Progenitor cell of endocrine pancreas (in vitro differentiated cells): ENCODE results near the gene CAVIN4. TPM values are rescaled to one million over a fixed set of nuclear protein-coding genes. Genes with fewer than 3 reads are reported as not detected.
A peak's percentile ranks its signal among the peaks of the same experiment; 100 is the strongest.

ENCODE experiments used
- DNase-seq: peaks from one replicate; pipeline ENCODE4 v3.0.0; 2021; ENCODE audit warnings: low spot score; ENCODE audit not compliant: unreplicated experiment
- H3K27ac Mint-ChIP-seq: 2 replicates; pipeline ENCODE4 v1.8.0; 2021; ENCODE audit warnings: mild to moderate bottlenecking, moderate library complexity, mixed read lengths
- H3K27me3 Mint-ChIP-seq: 2 replicates; pipeline ENCODE4 v1.8.0; 2021; ENCODE audit warnings: mixed read lengths
- H3K36me3 Mint-ChIP-seq: 2 replicates; pipeline ENCODE4 v1.8.0; 2022; ENCODE audit warnings: mixed read lengths; ENCODE audit not compliant: insufficient read depth
- H3K4me1 Mint-ChIP-seq: 2 replicates; pipeline ENCODE4 v1.8.0; 2021; ENCODE audit warnings: low read depth, mixed read lengths
- H3K4me3 Mint-ChIP-seq: 2 replicates; pipeline ENCODE4 v1.8.0; 2021; ENCODE audit warnings: low read depth, mild to moderate bottlenecking, moderate library complexity, mixed read lengths
- H3K9me3 Mint-ChIP-seq: 2 replicates; pipeline ENCODE4 v1.8.0; 2021; ENCODE audit warnings: low read depth, mixed read lengths
- long read RNA-seq: library from polyadenylated mRNA; unstranded; transcript quantifications from one replicate; pipeline ENCODE4 v2.0.0, GENCODE V29; 2020
- total RNA-seq: library from RNA; stranded (reverse); gene quantifications from 2 replicates; pipeline ENCODE4 v1.2.1, GENCODE V29; 2021
- TF ChIP-seq, protein P1 (sequence below): fragments of 200-600 bp; sonication (generic); IDR thresholded peaks from one replicate; pipeline ENCODE4 v1.5.0; 2021; ENCODE audit warnings: antibody characterized with exemption, mild to moderate bottlenecking; ENCODE audit not compliant: unreplicated experiment

CAVIN4 gene, protein sequence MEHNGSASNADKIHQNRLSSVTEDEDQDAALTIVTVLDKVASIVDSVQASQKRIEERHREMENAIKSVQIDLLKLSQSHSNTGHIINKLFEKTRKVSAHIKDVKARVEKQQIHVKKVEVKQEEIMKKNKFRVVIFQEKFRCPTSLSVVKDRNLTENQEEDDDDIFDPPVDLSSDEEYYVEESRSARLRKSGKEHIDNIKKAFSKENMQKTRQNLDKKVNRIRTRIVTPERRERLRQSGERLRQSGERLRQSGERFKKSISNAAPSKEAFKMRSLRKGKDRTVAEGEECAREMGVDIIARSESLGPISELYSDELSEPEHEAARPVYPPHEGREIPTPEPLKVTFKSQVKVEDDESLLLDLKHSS
- total RNA-seq = 14.5 and 18.1 TPM in 2 replicates
- long read RNA-seq, partial matches to known transcripts = 0 of 6 reads
- long read RNA-seq, other reads (novel, unspliced or antisense) = 4 of 6 reads

DNA sequence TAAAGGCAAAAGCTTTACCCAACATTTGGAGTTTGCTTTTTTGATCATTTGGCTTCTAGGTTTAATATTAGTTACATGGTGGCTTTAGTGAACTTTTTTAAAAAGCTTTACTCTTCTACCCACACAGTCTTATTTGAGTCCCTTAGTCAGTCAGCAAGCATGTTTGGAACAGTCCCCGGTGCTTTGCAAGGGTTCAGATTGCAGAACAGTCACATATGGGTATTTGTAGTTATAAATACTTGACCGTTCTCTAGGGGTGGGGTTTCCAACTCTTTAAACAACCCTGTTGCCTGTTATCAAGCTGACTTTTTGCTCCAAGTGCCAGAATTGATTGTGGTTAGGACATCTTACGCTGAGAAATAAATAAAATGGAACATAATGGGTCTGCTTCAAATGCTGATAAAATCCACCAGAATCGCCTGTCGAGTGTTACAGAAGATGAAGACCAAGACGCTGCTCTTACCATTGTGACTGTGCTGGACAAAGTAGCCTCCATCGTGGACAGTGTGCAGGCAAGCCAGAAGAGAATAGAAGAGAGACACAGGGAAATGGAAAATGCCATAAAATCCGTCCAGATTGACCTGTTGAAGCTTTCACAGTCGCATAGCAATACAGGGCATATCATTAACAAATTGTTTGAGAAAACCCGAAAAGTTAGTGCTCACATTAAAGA lies at the start of gene CAVIN4:
CAVIN4 (plus strand) TSS at position 304 of the 673 bp plus-strand sequence; CDS start at position 369, 65 bp downstream.
- Mint-ChIP-seq H3K27me3 (no peaks in the 10 kb centered on the region), H3K9me3 (no peaks in the 10 kb centered on the region), H3K27ac (peak within 1 kb of the TSS; percentile 6), H3K4me3 (no peak within 1 kb of the TSS), H3K36me3 (peaks cover 11% of the 10 kb centered on the region), H3K4me1 (peaks cover 5% of the 10 kb centered on the region)
- TF ChIP-seq, protein P1, sequence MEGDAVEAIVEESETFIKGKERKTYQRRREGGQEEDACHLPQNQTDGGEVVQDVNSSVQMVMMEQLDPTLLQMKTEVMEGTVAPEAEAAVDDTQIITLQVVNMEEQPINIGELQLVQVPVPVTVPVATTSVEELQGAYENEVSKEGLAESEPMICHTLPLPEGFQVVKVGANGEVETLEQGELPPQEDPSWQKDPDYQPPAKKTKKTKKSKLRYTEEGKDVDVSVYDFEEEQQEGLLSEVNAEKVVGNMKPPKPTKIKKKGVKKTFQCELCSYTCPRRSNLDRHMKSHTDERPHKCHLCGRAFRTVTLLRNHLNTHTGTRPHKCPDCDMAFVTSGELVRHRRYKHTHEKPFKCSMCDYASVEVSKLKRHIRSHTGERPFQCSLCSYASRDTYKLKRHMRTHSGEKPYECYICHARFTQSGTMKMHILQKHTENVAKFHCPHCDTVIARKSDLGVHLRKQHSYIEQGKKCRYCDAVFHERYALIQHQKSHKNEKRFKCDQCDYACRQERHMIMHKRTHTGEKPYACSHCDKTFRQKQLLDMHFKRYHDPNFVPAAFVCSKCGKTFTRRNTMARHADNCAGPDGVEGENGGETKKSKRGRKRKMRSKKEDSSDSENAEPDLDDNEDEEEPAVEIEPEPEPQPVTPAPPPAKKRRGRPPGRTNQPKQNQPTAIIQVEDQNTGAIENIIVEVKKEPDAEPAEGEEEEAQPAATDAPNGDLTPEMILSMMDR = no peak
- DNase-seq = no peak

DNA sequence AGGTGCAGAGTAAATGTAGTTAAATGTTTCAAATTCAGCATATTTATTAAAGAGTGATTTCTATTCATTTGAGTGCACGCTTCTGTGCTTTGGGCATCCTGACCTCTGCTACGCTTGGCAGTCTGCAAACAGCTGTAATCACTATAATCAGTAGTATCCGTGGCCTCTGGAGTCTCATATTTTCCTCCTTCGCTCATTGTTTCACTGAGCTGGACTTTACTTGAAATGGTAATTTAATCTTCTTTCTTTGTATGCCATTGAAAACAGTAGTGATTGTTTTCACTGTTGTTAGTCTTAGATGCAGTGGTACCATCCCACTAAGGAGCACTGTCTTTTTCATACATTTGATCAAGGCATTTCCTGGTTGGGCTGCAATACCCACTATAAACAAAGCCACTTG lies 43.5 kb upstream of the CAVIN4 start:
- TF ChIP-seq, protein P1 = no peak
- H3K4me3 Mint-ChIP-seq = no peak overlapping the region
- peaks cover 7% of the 10 kb centered on the region for H3K9me3 Mint-ChIP-seq
- DNase-seq = no peak
- H3K36me3 Mint-ChIP-seq = peaks cover 28% of the 10 kb centered on the region
- peaks cover 2% of the 10 kb centered on the region for H3K4me1 Mint-ChIP-seq
- H3K27me3 Mint-ChIP-seq = no peaks in the 10 kb centered on the region
- no peak overlapping the region for H3K27ac Mint-ChIP-seq

DNA sequence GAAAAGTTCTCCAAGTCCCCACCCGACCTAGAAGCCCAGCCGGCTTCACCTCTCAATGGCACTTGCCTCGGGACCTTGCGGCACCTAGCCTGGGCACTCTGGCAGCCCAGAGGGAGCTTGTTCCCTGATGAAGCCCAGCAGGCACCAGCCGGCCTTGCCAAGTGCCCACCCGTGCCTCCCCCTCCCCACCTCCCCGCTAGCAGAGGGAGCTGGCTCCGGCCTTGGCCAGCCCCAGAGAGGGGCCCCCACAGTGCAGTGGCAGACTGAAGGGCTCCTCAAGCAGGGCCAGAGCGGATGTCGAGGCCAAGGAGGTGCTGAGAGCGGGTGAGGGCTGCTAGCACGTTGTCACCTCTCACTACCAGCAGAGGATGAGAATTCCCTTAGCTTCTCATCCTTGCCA lies 37.6 kb upstream of the CAVIN4 start:
- peaks cover 59% of the 10 kb centered on the region for H3K36me3 Mint-ChIP-seq

DNA sequence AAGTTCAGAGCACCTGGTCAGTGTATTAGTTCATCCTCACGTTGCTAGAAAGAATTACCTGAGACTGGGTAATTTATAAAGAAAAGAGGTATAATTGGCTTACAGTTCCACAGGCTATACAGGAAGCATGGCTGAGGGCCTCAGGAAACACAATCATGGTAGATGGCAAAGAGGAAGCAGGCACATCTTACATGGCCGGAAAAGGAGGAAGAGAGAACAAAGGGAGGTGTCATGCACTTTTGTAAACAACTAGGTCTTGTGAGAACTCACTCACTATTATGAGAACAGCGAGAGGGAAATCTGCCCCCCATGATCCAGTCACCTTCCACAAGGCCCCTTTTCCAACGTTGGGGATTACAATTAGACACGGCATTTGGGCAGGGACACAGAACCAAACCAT lies 28.8 kb upstream of the CAVIN4 start:
- TF ChIP-seq, protein P1 = no peak
- no peak for DNase-seq
- Mint-ChIP-seq H3K36me3 (peaks cover 55% of the 10 kb centered on the region), H3K27me3 (no peaks in the 10 kb centered on the region), H3K27ac (no peak overlapping the region), H3K4me1 (no peaks in the 10 kb centered on the region), H3K9me3 (peaks cover 15% of the 10 kb centered on the region), H3K4me3 (no peak overlapping the region)

More for the DNA sequence above, 37.6 kb upstream of the CAVIN4 start:
- H3K4me3 Mint-ChIP-seq = no peak overlapping the region
- TF ChIP-seq, protein P1 = no peak
- no peaks in the 10 kb centered on the region for H3K4me1 Mint-ChIP-seq
- no peak overlapping the region for H3K27ac Mint-ChIP-seq
- H3K27me3 Mint-ChIP-seq = no peaks in the 10 kb centered on the region
- no peak for DNase-seq
- peaks cover 21% of the 10 kb centered on the region for H3K9me3 Mint-ChIP-seq

DNA sequence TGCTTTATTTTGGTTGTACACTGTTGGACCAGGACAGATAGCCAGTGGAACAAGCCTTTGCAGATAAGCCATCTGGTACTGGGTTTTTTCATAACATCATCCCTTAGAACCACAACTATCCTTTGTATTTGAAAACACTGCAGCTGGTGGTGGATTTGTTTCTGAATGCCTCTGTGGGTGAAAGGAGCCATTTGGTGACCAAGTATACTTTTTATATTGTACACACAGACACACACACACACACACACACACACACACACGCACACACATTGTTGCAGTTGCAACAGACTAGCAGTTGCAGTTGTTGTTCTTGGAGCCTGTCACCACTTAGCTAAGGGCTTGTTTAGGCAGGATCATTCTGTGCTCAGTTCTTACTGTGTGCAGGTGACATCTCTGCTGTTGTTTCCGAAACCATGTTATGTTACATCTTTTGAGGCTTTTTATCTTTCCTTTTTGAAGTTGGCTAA lies 22.9 kb upstream of the CAVIN4 start:
- no peaks in the 10 kb centered on the region for H3K4me1 Mint-ChIP-seq
- peaks cover 22% of the 10 kb centered on the region for H3K36me3 Mint-ChIP-seq
- TF ChIP-seq, protein P1 = no peak
- DNase-seq = no peak
- no peak overlapping the region for H3K4me3 Mint-ChIP-seq
- peak overlapping the region; percentile 53 for H3K27ac Mint-ChIP-seq
- peaks cover 3% of the 10 kb centered on the region for H3K9me3 Mint-ChIP-seq
- H3K27me3 Mint-ChIP-seq = no peaks in the 10 kb centered on the region
